Stomach (tissue), 9 donors: ENCODE results near the gene TMEM59L. TPM values are rescaled to one million over a fixed set of nuclear protein-coding genes. Genes with fewer than 3 reads are reported as not detected.

ENCODE experiments used
- DNase-seq, 2 donors: peaks; one replicate each; pipeline versions ENCODE4 v3.0.0 to v3.0.0-alpha.2; 2013 to 2019
- H3K27ac ChIP-seq, 5 donors: fragments of 200-600 bp in 4 of 5; sonication (generic) in 4 of 5; one replicate each; pipeline ENCODE4 v1.5.1; 2013 to 2019; ENCODE audit warnings: mild to moderate bottlenecking in 1 of 5, moderate library complexity in 1 of 5
- H3K27me3 ChIP-seq, 3 donors: fragments of 200-600 bp; sonication (generic); one replicate each; pipeline ENCODE4 v1.5.1; 2017 to 2019; ENCODE audit warnings: mixed run types in 1 of 3
- H3K36me3 ChIP-seq, 4 donors: fragments of 200-600 bp; sonication (generic); 1 replicate in 3 of 4; 2 replicates in 1 of 4; pipeline ENCODE4 v1.5.1; 2016 to 2019
- H3K4me1 ChIP-seq, 4 donors: fragments of 200-600 bp; sonication (generic); one replicate each; pipeline ENCODE4 v1.5.1; 2016 to 2019
- H3K4me3 ChIP-seq, 4 donors: fragments of 200-600 bp; sonication (generic) in 3 of 4; one replicate each; pipeline ENCODE4 v1.5.1; 2016 to 2019; ENCODE audit warnings: mild to moderate bottlenecking in 1 of 4
- H3K9me3 ChIP-seq, 4 donors: fragments of 200-600 bp; sonication (generic); one replicate each; pipeline ENCODE4 v1.5.1; 2016 to 2019
- EP300 ChIP-seq: sonication (generic); formaldehyde crosslinking; IDR thresholded peaks from one replicate; pipeline ENCODE4 v1.6.1; 2017; ENCODE audit warnings: antibody characterized with exemption
- POLR2A ChIP-seq, 4 donors: fragments of 450-650 bp; IDR thresholded peaks; one replicate each; pipeline ENCODE4 v1.6.1; 2016; ENCODE audit warnings: antibody characterized with exemption in 4 of 4, control low read depth in 2 of 4, mild to moderate bottlenecking in 1 of 4, moderate library complexity in 1 of 4
- POLR2AphosphoS5 ChIP-seq, 3 donors: sonication (generic); formaldehyde crosslinking; IDR thresholded peaks; one replicate each; pipeline ENCODE4 v1.6.1; 2016; ENCODE audit warnings: antibody characterized with exemption in 3 of 3
- WGBS, 5 donors: extraction: QIAGEN DNeasy Blood & Tissue Kit in 3 of 5; methylation state at CpG; one replicate each; pipeline versions ENCODE4 v1.1.5 to v1.1.7; 2013 to 2018; 5-methylcytosine and 5-hydroxymethylcytosine counted together
- intact Hi-C: fragments of 100-400 bp; cut with DNase I; formaldehyde crosslinking; loops from one replicate; pipeline ENCODE4 v1.15.1; 2023; ENCODE audit warnings: low total_unique reads
- polyA plus RNA-seq, 3 donors: library from polyadenylated mRNA; stranded (reverse); fragments of 200-250 nt; gene quantifications; one replicate each; pipeline ENCODE4 v1.2.3, GENCODE V29; 2013
- total RNA-seq, 5 donors: library from RNA; depleted of rRNA; stranded (reverse); fragments of >200 nt; gene quantifications; one replicate each; pipeline versions ENCODE4 v1.1.0 to v1.2.3, GENCODE V29; 2014 to 2016
- TF ChIP-seq, protein P1 (sequence below), 7 experiments: fragments of 450-650 bp in 4 of 7; fragments of 200-600 bp in 3 of 7; sonication (generic) in 3 of 7; IDR thresholded peaks; one replicate each; pipeline ENCODE4 v1.5.1; 2016 to 2019; ENCODE audit warnings: antibody characterized with exemption in 7 of 7, control low read depth in 2 of 7, mild to moderate bottlenecking in 1 of 7
- donor health status: healthy with polysubstance abuse.
- donor health status: Bipolar disorder and iron deficiency.
- donor health status: healthy.

Gene TMEM59L
- total and polyA plus RNA-seq, 8 donors, result 0.25 to 4.7 (median 2.8) TPM; not detected in 4

DNA sequence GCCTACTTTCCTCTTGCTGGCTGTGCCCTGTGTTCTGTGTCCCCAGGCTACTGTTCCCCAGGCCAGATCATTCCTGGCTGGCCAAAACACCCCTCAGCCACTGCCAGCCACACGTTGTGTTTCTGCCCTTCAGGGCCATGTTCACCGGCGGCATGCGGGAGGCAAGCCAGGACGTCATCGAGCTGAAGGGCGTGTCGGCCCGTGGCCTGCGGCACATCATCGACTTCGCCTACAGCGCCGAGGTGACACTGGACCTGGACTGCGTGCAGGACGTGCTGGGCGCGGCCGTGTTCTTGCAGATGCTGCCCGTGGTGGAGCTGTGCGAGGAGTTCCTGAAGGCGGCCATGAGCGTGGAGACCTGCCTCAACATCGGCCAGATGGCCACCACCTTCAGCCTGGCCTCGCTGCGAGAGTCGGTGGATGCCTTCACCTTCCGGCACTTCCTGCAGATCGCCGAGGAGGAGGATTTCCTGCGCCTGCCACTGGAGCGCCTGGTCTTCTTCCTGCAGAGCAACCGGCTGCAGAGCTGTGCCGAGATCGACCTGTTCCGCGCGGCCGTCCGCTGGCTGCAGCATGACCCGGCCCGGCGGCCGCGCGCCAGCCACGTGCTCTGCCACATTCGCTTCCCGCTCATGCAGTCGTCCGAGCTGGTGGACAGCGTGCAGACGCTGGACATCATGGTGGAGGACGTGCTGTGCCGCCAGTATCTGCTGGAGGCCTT, 55.0 kb downstream of the TMEM59L start:
- H3K27ac ChIP-seq, result no peak overlapping the region
- WGBS, 5 donors, result 96 to 97% (median 96%) methylated on average over 43 to 55 of the region's 55 CpGs
- no peak for TF ChIP-seq POLR2A (IDR thresholded peaks at IDR 0.05)
- no peak for TF ChIP-seq EP300
- TF ChIP-seq, protein P1, sequence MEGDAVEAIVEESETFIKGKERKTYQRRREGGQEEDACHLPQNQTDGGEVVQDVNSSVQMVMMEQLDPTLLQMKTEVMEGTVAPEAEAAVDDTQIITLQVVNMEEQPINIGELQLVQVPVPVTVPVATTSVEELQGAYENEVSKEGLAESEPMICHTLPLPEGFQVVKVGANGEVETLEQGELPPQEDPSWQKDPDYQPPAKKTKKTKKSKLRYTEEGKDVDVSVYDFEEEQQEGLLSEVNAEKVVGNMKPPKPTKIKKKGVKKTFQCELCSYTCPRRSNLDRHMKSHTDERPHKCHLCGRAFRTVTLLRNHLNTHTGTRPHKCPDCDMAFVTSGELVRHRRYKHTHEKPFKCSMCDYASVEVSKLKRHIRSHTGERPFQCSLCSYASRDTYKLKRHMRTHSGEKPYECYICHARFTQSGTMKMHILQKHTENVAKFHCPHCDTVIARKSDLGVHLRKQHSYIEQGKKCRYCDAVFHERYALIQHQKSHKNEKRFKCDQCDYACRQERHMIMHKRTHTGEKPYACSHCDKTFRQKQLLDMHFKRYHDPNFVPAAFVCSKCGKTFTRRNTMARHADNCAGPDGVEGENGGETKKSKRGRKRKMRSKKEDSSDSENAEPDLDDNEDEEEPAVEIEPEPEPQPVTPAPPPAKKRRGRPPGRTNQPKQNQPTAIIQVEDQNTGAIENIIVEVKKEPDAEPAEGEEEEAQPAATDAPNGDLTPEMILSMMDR (IDR thresholded peaks at IDR 0.05), result no peak
- no peak for TF ChIP-seq POLR2AphosphoS5 (IDR thresholded peaks at IDR 0.05)
- no peaks in the 10 kb centered on the region for H3K9me3 ChIP-seq
- H3K4me3 ChIP-seq, result no peak overlapping the region
- intact Hi-C loops, result no loop called here
- peaks cover 9 to 67% (median 27%) of the 10 kb centered on the region in 4 donors for H3K4me1 ChIP-seq
- no peak for DNase-seq
- H3K36me3 ChIP-seq, result peaks cover 21 to 73% (median 70%) of the 10 kb centered on the region in 4 donors
- no peaks in the 10 kb centered on the region for H3K27me3 ChIP-seq

DNA sequence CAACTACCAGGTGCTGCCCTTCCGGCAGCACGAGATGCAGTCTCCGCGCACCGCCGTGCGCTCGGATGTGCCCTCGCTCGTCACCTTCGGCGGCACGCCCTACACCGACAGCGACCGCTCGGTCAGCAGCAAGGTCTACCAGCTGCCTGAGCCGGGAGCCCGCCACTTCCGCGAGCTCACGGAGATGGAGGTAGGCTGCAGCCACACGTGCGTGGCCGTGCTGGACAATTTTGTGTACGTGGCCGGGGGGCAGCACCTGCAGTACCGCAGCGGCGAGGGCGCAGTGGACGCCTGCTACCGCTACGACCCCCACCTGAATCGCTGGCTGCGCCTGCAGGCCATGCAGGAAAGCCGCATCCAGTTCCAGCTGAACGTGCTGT, 55.6 kb downstream of the TMEM59L start:
- WGBS, 5 donors, result 95 to 98% (median 97%) methylated on average over 26 to 38 of the region's 38 CpGs
- peaks cover 21 to 73% (median 70%) of the 10 kb centered on the region in 4 donors for H3K36me3 ChIP-seq

DNA sequence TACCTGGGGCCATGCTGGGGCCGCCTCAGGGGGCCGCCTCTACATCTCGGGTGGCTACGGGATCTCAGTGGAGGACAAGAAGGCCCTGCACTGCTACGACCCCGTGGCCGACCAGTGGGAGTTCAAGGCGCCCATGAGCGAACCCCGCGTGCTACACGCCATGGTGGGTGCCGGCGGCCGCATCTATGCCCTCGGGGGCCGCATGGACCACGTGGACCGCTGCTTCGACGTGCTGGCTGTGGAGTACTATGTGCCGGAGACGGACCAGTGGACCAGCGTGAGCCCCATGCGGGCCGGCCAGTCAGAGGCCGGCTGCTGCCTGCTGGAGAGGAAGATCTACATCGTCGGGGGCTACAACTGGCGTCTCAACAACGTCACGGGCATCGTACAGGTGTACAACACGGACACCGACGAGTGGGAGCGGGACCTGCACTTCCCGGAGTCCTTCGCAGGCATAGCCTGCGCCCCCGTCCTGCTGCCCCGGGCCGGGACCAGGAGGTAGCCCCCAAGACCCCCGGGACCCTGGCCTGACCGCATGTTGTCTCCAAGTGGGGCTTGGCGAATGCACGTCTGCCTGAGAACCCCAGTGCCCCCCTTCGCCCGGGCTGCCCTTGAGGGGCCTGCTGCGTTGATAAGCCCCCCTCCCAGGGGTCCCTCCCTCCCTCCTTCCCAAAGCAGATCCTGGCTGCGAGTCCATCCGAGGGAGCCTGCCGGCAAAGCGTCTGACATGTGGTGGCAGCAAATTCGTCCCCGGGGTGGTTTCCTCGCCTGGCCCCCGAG, 56.3 kb downstream of the TMEM59L start:
- Histone ChIP-seq H3K27ac (peak overlapping the region in 1 of 5 donors; percentile 54), H3K4me3 (no peak overlapping the region), H3K36me3 (peaks cover 21 to 73% (median 70%) of the 10 kb centered on the region in 4 donors), H3K9me3 (no peaks in the 10 kb centered on the region), H3K4me1 (peaks cover 10 to 66% (median 27%) of the 10 kb centered on the region in 4 donors), H3K27me3 (no peaks in the 10 kb centered on the region)
- DNase-seq, result no peak
- TF ChIP-seq POLR2AphosphoS5 (IDR thresholded peaks at IDR 0.05) (no peak), EP300 (no peak), POLR2A (IDR thresholded peaks at IDR 0.05) (no peak)
- TF ChIP-seq, protein P1 (IDR thresholded peaks at IDR 0.05), result no peak
- 93 to 98% (median 96%) methylated on average over 7 to 58 of the region's 58 CpGs for WGBS, 5 donors
- intact Hi-C loops, result no loop called here

More for the DNA sequence above, 55.6 kb downstream of the TMEM59L start:
- DNase-seq, result no peak
- intact Hi-C loops, result no loop called here
- no peaks in the 10 kb centered on the region for H3K27me3 ChIP-seq
- no peak overlapping the region for H3K27ac ChIP-seq
- no peak overlapping the region for H3K4me3 ChIP-seq
- H3K9me3 ChIP-seq, result no peaks in the 10 kb centered on the region
- H3K4me1 ChIP-seq, result peaks cover 10 to 67% (median 29%) of the 10 kb centered on the region in 4 donors
- TF ChIP-seq POLR2AphosphoS5 (IDR thresholded peaks at IDR 0.05), result no peak
- no peak for TF ChIP-seq POLR2A (IDR thresholded peaks at IDR 0.05)
- TF ChIP-seq, protein P1 (IDR thresholded peaks at IDR 0.05), result no peak
- TF ChIP-seq EP300, result no peak

DNA sequence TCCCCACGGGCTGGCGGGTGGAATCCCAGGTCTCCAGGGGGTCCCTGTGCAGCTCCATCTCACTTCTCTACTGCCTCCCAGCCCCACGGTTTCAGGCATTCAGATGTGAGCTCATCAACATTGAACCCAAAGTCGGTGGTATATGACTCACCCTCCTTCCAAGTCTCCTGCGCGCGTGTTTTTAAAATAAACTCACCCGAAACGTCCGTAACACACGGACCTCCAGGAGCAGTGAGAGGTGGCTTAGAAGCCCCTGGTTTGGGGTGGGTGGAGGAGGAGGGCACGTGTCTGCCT, 56.8 kb downstream of the TMEM59L start:
- H3K36me3 ChIP-seq, result peaks cover 21 to 67% (median 65%) of the 10 kb centered on the region in 4 donors
- no peaks in the 10 kb centered on the region for H3K9me3 ChIP-seq
- intact Hi-C loops, result no loop called here
- H3K4me3 ChIP-seq, result no peak overlapping the region
- no peaks in the 10 kb centered on the region for H3K27me3 ChIP-seq
- peaks cover 10 to 66% (median 26%) of the 10 kb centered on the region in 4 donors for H3K4me1 ChIP-seq
- WGBS, 5 donors, result 83 to 93% (median 92%) methylated on average over 11 to 12 of the region's 12 CpGs
- peak overlapping the region in 2 of 5 donors; percentile 34 to 54 for H3K27ac ChIP-seq
- no peak for DNase-seq
- TF ChIP-seq POLR2A (IDR thresholded peaks at IDR 0.05) (no peak), POLR2AphosphoS5 (IDR thresholded peaks at IDR 0.05) (no peak), EP300 (no peak)
- TF ChIP-seq, protein P1 (IDR thresholded peaks at IDR 0.05), result no peak
